HEK293 (cell line): Measurements from ENCODE around the gene ACTG2.

ENCODE experiments used
- CTCF ChIA-PET: fragments of 350-600 bp; formaldehyde crosslinking; extraction: SDS; loops from one replicate; lab custom pipeline; 2021; ENCODE audit warnings: antibody characterized with exemption; lab: Yijun Ruan, JAX
- POLR2A ChIA-PET: fragments of 300-600 bp; formaldehyde crosslinking; extraction: SDS; loops from one replicate; lab custom pipeline; 2020; ENCODE audit warnings: antibody characterized with exemption, inconsistent platforms; lab: Yijun Ruan, JAX
- H3K27ac ChIP-seq: fragments of 200-500 bp; sonication (Bioruptor generic); 2 replicates; pipeline ENCODE4 v1.5.1; 2014; ENCODE audit warnings: low read depth, low read length, control low read depth, inconsistent platforms; ENCODE audit errors: extremely low read depth
- H3K36me3 ChIP-seq, 2 experiments: fragments of 200-500 bp in 1 of 2; sonication (Bioruptor generic) in 1 of 2; 1 replicate in 1 of 2; 2 replicates in 1 of 2; pipeline ENCODE4 v1.5.1; 2014 to 2017; ENCODE audit warnings: inconsistent platforms in 2 of 2, low read length in 2 of 2; ENCODE audit not compliant: control insufficient read depth in 2 of 2, insufficient read depth in 1 of 2
- H3K4me1 ChIP-seq: fragments of 200-500 bp; sonication (Bioruptor generic); 2 replicates; pipeline ENCODE4 v1.5.1; 2014; ENCODE audit warnings: mild to moderate bottlenecking, low read length, inconsistent platforms; ENCODE audit not compliant: control insufficient read depth, insufficient read depth
- H3K4me3 ChIP-seq: 2 replicates; pipeline ENCODE4 v1.5.1; 2011; ENCODE audit warnings: low read depth, mild to moderate bottlenecking, control low read depth, low read length, moderate library complexity
- H3K9me3 ChIP-seq: fragments of 200-500 bp; sonication (Bioruptor generic); 2 replicates; pipeline ENCODE4 v1.5.1; 2014; ENCODE audit warnings: low read depth, low read length, inconsistent platforms; ENCODE audit not compliant: control insufficient read depth, insufficient read depth
- OSR2 ChIP-seq: fragments of 450-650 bp; formaldehyde crosslinking; IDR thresholded peaks from 2 replicates; pipeline ENCODE4 v1.5.1; 2016; ENCODE audit warnings: missing biosample characterization, missing genetic modification characterization
- PRDM10 ChIP-seq: fragments of 450-650 bp; formaldehyde crosslinking; IDR thresholded peaks from 2 replicates; pipeline ENCODE4 v1.5.1; 2016; ENCODE audit warnings: missing biosample characterization, missing genetic modification characterization
- SCRT1 ChIP-seq: fragments of 450-650 bp; formaldehyde crosslinking; IDR thresholded peaks from 2 replicates; pipeline ENCODE4 v1.5.1; 2016; ENCODE audit warnings: missing biosample characterization, missing genetic modification characterization, borderline replicate concordance
- SCRT2 ChIP-seq: fragments of 450-650 bp; formaldehyde crosslinking; IDR thresholded peaks from 2 replicates; pipeline ENCODE4 v1.5.1; 2016; ENCODE audit warnings: missing biosample characterization, missing genetic modification characterization
- ZBTB17 ChIP-seq: fragments of 450-650 bp; formaldehyde crosslinking; IDR thresholded peaks from 2 replicates; pipeline ENCODE4 v1.5.1; 2016; ENCODE audit warnings: missing biosample characterization, missing genetic modification characterization
- ZNF175 ChIP-seq: fragments of 450-650 bp; formaldehyde crosslinking; IDR thresholded peaks from 2 replicates; pipeline ENCODE4 v1.5.1; 2016; ENCODE audit warnings: missing biosample characterization, missing genetic modification characterization
- ZNF341 ChIP-seq: fragments of 450-650 bp; formaldehyde crosslinking; IDR thresholded peaks from 2 replicates; pipeline ENCODE4; 2016; ENCODE audit warnings: low read depth, missing biosample characterization, missing genetic modification characterization
- ZNF350 ChIP-seq: fragments of 450-650 bp; formaldehyde crosslinking; IDR thresholded peaks from 2 replicates; pipeline ENCODE4 v1.5.0; 2017; ENCODE audit warnings: missing biosample characterization, mild to moderate bottlenecking, missing genetic modification characterization
- ZNF549 ChIP-seq: fragments of 450-650 bp; IDR thresholded peaks from 2 replicates; pipeline ENCODE4 v1.5.1; 2018; ENCODE audit warnings: missing biosample characterization, missing genetic modification characterization, mild to moderate bottlenecking, inconsistent platforms, moderate library complexity
- ZNF626 ChIP-seq: fragments of 450-650 bp; sonication (Bioruptor Pico); formaldehyde crosslinking; IDR thresholded peaks from 2 replicates; pipeline ENCODE4 v1.5.1; 2018; ENCODE audit warnings: missing biosample characterization, missing genetic modification characterization, inconsistent platforms
- ZNF654 ChIP-seq: fragments of 450-650 bp; formaldehyde crosslinking; IDR thresholded peaks from 2 replicates; pipeline ENCODE4 v1.5.1; 2016; ENCODE audit warnings: low read depth, missing biosample characterization, missing genetic modification characterization
- ZSCAN16 ChIP-seq: fragments of 450-650 bp; formaldehyde crosslinking; IDR thresholded peaks from 2 replicates; pipeline ENCODE4 v1.5.1; 2016; ENCODE audit warnings: missing biosample characterization, missing genetic modification characterization
- TF ChIP-seq, protein P1 (sequence below): fragments of 450-650 bp; formaldehyde crosslinking; conservative IDR thresholded peaks from 2 replicates; pipeline ENCODE4 v1.5.1; 2016; ENCODE audit warnings: low read depth, missing biosample characterization, missing genetic modification characterization
- TF ChIP-seq, protein P2 (sequence below): fragments of 450-650 bp; formaldehyde crosslinking; IDR thresholded peaks from 2 replicates; pipeline ENCODE4 v1.5.1; 2016; ENCODE audit warnings: missing biosample characterization, missing genetic modification characterization
- TF ChIP-seq, protein P3 (sequence below): fragments of 450-650 bp; formaldehyde crosslinking; IDR thresholded peaks from 2 replicates; pipeline ENCODE4 v1.5.1; 2016; ENCODE audit warnings: missing biosample characterization, missing genetic modification characterization

Gene ACTG2

GRCh38 chr2:73928963-73929347 lies 36.1 kb downstream of the ACTG2 start:
- TF ChIP-seq ZNF341 (tag by site-specific recombination): no peak
- TF ChIP-seq ZNF626: no peak
- no peak for TF ChIP-seq ZSCAN16 (tag by site-specific recombination)
- TF ChIP-seq, protein P1, sequence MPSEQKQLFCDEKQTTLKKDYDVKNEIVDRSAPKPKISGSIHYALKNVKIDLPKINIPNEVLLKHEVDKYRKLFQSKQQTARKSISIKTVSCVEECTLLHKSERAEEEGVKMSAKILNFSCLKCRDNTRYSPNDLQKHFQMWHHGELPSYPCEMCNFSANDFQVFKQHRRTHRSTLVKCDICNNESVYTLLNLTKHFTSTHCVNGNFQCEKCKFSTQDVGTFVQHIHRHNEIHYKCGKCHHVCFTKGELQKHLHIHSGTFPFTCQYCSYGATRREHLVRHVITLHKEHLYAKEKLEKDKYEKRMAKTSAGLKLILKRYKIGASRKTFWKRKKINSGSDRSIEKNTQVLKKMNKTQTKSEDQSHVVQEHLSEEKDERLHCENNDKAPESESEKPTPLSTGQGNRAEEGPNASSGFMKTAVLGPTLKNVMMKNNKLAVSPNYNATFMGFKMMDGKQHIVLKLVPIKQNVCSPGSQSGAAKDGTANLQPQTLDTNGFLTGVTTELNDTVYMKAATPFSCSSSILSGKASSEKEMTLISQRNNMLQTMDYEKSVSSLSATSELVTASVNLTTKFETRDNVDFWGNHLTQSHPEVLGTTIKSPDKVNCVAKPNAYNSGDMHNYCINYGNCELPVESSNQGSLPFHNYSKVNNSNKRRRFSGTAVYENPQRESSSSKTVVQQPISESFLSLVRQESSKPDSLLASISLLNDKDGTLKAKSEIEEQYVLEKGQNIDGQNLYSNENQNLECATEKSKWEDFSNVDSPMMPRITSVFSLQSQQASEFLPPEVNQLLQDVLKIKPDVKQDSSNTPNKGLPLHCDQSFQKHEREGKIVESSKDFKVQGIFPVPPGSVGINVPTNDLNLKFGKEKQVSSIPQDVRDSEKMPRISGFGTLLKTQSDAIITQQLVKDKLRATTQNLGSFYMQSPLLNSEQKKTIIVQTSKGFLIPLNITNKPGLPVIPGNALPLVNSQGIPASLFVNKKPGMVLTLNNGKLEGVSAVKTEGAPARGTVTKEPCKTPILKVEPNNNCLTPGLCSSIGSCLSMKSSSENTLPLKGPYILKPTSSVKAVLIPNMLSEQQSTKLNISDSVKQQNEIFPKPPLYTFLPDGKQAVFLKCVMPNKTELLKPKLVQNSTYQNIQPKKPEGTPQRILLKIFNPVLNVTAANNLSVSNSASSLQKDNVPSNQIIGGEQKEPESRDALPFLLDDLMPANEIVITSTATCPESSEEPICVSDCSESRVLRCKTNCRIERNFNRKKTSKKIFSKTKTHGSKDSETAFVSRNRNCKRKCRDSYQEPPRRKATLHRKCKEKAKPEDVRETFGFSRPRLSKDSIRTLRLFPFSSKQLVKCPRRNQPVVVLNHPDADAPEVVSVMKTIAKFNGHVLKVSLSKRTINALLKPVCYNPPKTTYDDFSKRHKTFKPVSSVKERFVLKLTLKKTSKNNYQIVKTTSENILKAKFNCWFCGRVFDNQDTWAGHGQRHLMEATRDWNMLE (tag by site-specific recombination): no peak
- TF ChIP-seq, protein P2, sequence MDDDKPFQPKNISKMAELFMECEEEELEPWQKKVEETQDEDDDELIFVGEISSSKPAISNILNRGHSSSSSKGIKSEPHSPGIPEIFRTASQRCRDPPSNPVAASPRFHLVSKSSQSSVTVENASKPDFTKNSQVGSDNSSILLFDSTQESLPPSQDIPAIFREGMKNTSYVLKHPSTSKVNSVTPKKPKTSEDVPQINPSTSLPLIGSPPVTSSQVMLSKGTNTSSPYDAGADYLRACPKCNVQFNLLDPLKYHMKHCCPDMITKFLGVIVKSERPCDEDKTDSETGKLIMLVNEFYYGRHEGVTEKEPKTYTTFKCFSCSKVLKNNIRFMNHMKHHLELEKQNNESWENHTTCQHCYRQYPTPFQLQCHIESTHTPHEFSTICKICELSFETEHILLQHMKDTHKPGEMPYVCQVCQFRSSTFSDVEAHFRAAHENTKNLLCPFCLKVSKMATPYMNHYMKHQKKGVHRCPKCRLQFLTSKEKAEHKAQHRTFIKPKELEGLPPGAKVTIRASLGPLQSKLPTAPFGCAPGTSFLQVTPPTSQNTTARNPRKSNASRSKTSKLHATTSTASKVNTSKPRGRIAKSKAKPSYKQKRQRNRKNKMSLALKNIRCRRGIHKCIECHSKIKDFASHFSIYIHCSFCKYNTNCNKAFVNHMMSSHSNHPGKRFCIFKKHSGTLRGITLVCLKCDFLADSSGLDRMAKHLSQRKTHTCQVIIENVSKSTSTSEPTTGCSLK (tag by site-specific recombination): no peak
- TF ChIP-seq SCRT1 (tag by site-specific recombination): peak; percentile 57; the same call in 1 of the 2 replicates
- TF ChIP-seq ZBTB17 (tag by site-specific recombination): no peak
- no peak for TF ChIP-seq ZNF175
- TF ChIP-seq OSR2 (tag by site-specific recombination): no peak
- TF ChIP-seq ZNF350 (tag by site-specific recombination): no peak
- TF ChIP-seq SCRT2 (tag by site-specific recombination): peak; percentile 94
- peak; percentile 90 for TF ChIP-seq PRDM10
- TF ChIP-seq ZNF654 (tag by site-specific recombination): no peak
- TF ChIP-seq ZNF549 (tag by site-specific recombination): no peak
- TF ChIP-seq, protein P3, sequence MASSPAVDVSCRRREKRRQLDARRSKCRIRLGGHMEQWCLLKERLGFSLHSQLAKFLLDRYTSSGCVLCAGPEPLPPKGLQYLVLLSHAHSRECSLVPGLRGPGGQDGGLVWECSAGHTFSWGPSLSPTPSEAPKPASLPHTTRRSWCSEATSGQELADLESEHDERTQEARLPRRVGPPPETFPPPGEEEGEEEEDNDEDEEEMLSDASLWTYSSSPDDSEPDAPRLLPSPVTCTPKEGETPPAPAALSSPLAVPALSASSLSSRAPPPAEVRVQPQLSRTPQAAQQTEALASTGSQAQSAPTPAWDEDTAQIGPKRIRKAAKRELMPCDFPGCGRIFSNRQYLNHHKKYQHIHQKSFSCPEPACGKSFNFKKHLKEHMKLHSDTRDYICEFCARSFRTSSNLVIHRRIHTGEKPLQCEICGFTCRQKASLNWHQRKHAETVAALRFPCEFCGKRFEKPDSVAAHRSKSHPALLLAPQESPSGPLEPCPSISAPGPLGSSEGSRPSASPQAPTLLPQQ: no peak
- H3K4me3 ChIP-seq: no peak overlapping the region

More at GRCh38 chr2:73928963-73929347, 36.1 kb downstream of the ACTG2 start:
- ChIA-PET POLR2A (no interaction called here), CTCF (no interaction called here)
- H3K36me3 ChIP-seq: peaks cover 8 to 42% of the 10 kb centered on the region in 2 experiments
- H3K4me1 ChIP-seq: peaks cover 13% of the 10 kb centered on the region
- H3K27ac ChIP-seq: no peak overlapping the region
- no peaks in the 10 kb centered on the region for H3K9me3 ChIP-seq
